Tibial nerve (tissue), 4 donors: Measurements from ENCODE around the gene PGK1.

ENCODE experiments used
- EP300 ChIP-seq, 2 donors: sonication (generic); formaldehyde crosslinking; IDR thresholded peaks; one replicate each; pipeline ENCODE4 v1.6.1; 2017; ENCODE audit warnings: antibody characterized with exemption in 2 of 2, mild to moderate bottlenecking in 1 of 2
- TF ChIP-seq, protein P1 (sequence below), 5 experiments: fragments of 200-600 bp in 3 of 5; fragments of 450-650 bp in 2 of 5; sonication (generic) in 3 of 5; IDR thresholded peaks; one replicate each; pipeline ENCODE4 v1.5.1; 2016 to 2019; ENCODE audit warnings: antibody characterized with exemption in 5 of 5, mild to moderate bottlenecking in 3 of 5, moderate library complexity in 2 of 5

- no peak for TF ChIP-seq EP300 (IDR thresholded peaks at IDR 0.05)
- TF ChIP-seq, protein P1, sequence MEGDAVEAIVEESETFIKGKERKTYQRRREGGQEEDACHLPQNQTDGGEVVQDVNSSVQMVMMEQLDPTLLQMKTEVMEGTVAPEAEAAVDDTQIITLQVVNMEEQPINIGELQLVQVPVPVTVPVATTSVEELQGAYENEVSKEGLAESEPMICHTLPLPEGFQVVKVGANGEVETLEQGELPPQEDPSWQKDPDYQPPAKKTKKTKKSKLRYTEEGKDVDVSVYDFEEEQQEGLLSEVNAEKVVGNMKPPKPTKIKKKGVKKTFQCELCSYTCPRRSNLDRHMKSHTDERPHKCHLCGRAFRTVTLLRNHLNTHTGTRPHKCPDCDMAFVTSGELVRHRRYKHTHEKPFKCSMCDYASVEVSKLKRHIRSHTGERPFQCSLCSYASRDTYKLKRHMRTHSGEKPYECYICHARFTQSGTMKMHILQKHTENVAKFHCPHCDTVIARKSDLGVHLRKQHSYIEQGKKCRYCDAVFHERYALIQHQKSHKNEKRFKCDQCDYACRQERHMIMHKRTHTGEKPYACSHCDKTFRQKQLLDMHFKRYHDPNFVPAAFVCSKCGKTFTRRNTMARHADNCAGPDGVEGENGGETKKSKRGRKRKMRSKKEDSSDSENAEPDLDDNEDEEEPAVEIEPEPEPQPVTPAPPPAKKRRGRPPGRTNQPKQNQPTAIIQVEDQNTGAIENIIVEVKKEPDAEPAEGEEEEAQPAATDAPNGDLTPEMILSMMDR (IDR thresholded peaks at IDR 0.05), result no peak
Measured at GRCh38 chrX:78131117-78131516, 27.1 kb downstream of the PGK1 start.
